Testis (tissue), 2 donors: ENCODE measurements around the gene TXNDC8.

Experiments
- POLR2A ChIP-seq: fragments of 450-650 bp; IDR thresholded peaks from one replicate; pipeline ENCODE4 v1.6.1; 2017; ENCODE audit warnings: antibody characterized with exemption, mild to moderate bottlenecking, moderate library complexity
- TF ChIP-seq, protein P1 (sequence below), 3 experiments: fragments of 450-650 bp in 2 of 3; fragments of 200-600 bp in 1 of 3; sonication (generic) in 1 of 3; IDR thresholded peaks; one replicate each; pipeline ENCODE4 v1.5.1; 2016 to 2019; ENCODE audit warnings: antibody characterized with exemption in 3 of 3, mild to moderate bottlenecking in 2 of 3, moderate library complexity in 1 of 3

DNA sequence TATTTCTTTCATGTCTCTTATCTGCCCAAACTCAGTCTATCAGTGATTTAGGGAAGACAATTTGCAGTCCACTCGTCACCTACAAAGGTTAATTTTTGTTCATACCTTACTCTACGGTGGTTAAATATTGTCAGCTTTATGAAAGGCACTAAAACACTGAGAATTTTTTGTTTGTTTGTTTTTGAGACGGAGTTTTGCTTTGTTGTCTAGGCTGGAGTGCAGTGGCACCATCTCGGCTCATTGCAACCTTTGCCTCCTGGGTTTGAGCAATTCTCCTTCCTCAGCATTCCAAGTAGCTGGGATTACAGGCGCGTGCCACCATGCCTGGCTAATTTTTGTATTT is 55.0 kb downstream of the TXNDC8 start:
- TF ChIP-seq, protein P1, sequence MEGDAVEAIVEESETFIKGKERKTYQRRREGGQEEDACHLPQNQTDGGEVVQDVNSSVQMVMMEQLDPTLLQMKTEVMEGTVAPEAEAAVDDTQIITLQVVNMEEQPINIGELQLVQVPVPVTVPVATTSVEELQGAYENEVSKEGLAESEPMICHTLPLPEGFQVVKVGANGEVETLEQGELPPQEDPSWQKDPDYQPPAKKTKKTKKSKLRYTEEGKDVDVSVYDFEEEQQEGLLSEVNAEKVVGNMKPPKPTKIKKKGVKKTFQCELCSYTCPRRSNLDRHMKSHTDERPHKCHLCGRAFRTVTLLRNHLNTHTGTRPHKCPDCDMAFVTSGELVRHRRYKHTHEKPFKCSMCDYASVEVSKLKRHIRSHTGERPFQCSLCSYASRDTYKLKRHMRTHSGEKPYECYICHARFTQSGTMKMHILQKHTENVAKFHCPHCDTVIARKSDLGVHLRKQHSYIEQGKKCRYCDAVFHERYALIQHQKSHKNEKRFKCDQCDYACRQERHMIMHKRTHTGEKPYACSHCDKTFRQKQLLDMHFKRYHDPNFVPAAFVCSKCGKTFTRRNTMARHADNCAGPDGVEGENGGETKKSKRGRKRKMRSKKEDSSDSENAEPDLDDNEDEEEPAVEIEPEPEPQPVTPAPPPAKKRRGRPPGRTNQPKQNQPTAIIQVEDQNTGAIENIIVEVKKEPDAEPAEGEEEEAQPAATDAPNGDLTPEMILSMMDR (IDR thresholded peaks at IDR 0.05): no peak
- no peak for TF ChIP-seq POLR2A
